Measurements from ENCODE around the gene TMEM80.

DNA sequence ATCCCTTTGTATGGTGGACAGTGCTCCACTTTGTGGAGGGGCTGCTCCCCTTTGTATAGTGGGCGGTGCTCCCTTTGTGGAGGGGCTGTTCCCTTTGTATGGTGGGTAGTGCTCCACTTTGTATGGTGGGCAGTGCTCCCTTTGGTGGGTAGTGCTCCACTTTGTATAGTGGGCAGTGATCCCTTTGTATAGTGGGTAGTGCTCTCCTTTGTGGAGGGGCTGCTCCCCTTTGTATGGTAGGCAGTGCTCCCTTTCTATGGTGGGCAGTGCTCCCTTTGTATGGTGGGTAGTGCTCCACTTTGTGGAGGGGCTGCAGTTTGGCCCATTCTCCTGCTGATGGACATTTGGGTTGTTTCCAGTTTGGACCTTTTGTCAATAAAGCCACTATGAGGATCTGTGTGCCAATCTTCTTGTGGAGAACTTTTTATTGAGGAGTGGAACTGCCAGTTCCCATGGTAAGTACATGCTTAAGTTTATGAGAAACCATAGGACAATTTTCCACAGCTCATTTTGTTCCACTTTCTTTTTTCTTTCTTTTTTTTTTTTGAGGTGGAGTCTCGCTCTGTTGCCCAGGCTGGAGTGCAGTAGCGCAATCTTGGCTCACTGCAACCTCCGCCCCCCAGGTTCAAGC, 47.1 kb downstream of the TMEM80 start:
- TF ChIP-seq, protein P1, sequence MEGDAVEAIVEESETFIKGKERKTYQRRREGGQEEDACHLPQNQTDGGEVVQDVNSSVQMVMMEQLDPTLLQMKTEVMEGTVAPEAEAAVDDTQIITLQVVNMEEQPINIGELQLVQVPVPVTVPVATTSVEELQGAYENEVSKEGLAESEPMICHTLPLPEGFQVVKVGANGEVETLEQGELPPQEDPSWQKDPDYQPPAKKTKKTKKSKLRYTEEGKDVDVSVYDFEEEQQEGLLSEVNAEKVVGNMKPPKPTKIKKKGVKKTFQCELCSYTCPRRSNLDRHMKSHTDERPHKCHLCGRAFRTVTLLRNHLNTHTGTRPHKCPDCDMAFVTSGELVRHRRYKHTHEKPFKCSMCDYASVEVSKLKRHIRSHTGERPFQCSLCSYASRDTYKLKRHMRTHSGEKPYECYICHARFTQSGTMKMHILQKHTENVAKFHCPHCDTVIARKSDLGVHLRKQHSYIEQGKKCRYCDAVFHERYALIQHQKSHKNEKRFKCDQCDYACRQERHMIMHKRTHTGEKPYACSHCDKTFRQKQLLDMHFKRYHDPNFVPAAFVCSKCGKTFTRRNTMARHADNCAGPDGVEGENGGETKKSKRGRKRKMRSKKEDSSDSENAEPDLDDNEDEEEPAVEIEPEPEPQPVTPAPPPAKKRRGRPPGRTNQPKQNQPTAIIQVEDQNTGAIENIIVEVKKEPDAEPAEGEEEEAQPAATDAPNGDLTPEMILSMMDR (IDR thresholded peaks at IDR 0.05): no peak
- no peak for TF ChIP-seq POLR2A (IDR thresholded peaks at IDR 0.05)
